ENCODE measurements around the gene OTOP3.

OTOP3 gene

GRCh38 chr17:74917430-74917829 is 18.3 kb upstream of the OTOP3 start:
- peak in 1 of 2 donors; percentile 30 for DNase-seq

GRCh38 chr17:74918906-74919305 is 16.8 kb upstream of the OTOP3 start:
- DNase-seq: no peak

GRCh38 chr17:74919440-74920305 is 16.0 kb upstream of the OTOP3 start:
- no peak for DNase-seq

GRCh38 chr17:74920306-74920620 is 15.4 kb upstream of the OTOP3 start:
- no peak for DNase-seq

- DNase-seq: no peak
Measured at GRCh38 chr17:74920642-74921025, 15.1 kb upstream of the OTOP3 start.

- no peak for DNase-seq
Measured at GRCh38 chr17:74921026-74921681, 14.5 kb upstream of the OTOP3 start.

- DNase-seq: no peak
Measured at GRCh38 chr17:74921769-74922168, 13.9 kb upstream of the OTOP3 start.

- no peak for DNase-seq
Measured at GRCh38 chr17:74922172-74922571, 13.5 kb upstream of the OTOP3 start.

- no peak for DNase-seq
Measured at GRCh38 chr17:74922694-74923537, 12.8 kb upstream of the OTOP3 start, which contains the start of gene USH1G. Gene USH1G, minus strand, starts transcription at chr17:74923255. Its CDS starts 182 bp downstream, at chr17:74923073.

- peak in 1 of 2 donors; percentile 54 for DNase-seq
Measured at GRCh38 chr17:74923538-74924249, 12.0 kb upstream of the OTOP3 start.

GRCh38 chr17:74924250-74924948 is 11.3 kb upstream of the OTOP3 start, which contains the start of gene OTOP2:
Gene OTOP2, plus strand, starts transcription at chr17:74924273. Its CDS starts 360 bp downstream, at chr17:74924633.
- peak in 1 of 2 donors; percentile 15 for DNase-seq

- no peak for DNase-seq
Measured at GRCh38 chr17:74925242-74925641, 10.5 kb upstream of the OTOP3 start.

GRCh38 chr17:74928786-74929185 is 6.9 kb upstream of the OTOP3 start:
- DNase-seq: no peak

GRCh38 chr17:74930535-74931036 is 5.1 kb upstream of the OTOP3 start:
- no peak for DNase-seq

- no peak for DNase-seq
Measured at GRCh38 chr17:74935048-74935447, 650 bp upstream of the OTOP3 start.

GRCh38 chr17:74936470-74936799 is 737 bp downstream of the OTOP3 start:
- DNase-seq: no peak

GRCh38 chr17:74937064-74938051 is 1.7 kb downstream of the OTOP3 start:
- no peak for DNase-seq

- DNase-seq: no peak
Measured at GRCh38 chr17:74938194-74938950, 2.7 kb downstream of the OTOP3 start.

- DNase-seq: no peak
Measured at GRCh38 chr17:74939534-74939933, 3.8 kb downstream of the OTOP3 start.
